HepG2 (cell line): Measurements from ENCODE around the gene RGS19. TPM values are rescaled to one million over a fixed set of nuclear protein-coding genes. Genes with fewer than 3 reads are reported as not detected.

Source experiments
- CBX5 ChIP-seq: sonication (generic); formaldehyde crosslinking; IDR thresholded peaks from 2 replicates; pipeline ENCODE4 v1.4.0; 2020; ENCODE audit warnings: missing genetic modification reagents, borderline replicate concordance
- GATA4 ChIP-seq: sonication (generic); IDR thresholded peaks from 2 replicates; pipeline ENCODE4 v1.6.1; 2016; ENCODE audit warnings: antibody characterized with exemption, low read depth, borderline replicate concordance
- GLI4 ChIP-seq: sonication (generic); formaldehyde crosslinking; IDR thresholded peaks from 2 replicates; pipeline ENCODE4 v1.5.1; 2020; ENCODE audit warnings: missing genetic modification reagents, mild to moderate bottlenecking, moderate library complexity, borderline replicate concordance
- HIVEP1 ChIP-seq: sonication (generic); formaldehyde crosslinking; IDR thresholded peaks from 2 replicates; pipeline ENCODE4 v1.4.0; 2020; ENCODE audit warnings: mild to moderate bottlenecking, missing genetic modification reagents
- KAT8 ChIP-seq: IDR thresholded peaks from 2 replicates; pipeline ENCODE4 v1.6.1; 2016; ENCODE audit warnings: missing genetic modification reagents, missing compliant biosample characterization
- MAZ ChIP-seq, 2 experiments: sonication (generic) in 1 of 2; formaldehyde crosslinking in 1 of 2; IDR thresholded peaks; 2 replicates each; pipeline versions ENCODE4 v1.5.0 to v1.6.1; 2012 to 2020; ENCODE audit warnings: low read depth in 2 of 2, mild to moderate bottlenecking in 2 of 2, borderline replicate concordance in 1 of 2, improper control_type of control experiment in 1 of 2, low read length in 1 of 2, missing genetic modification reagents in 1 of 2, moderate library complexity in 1 of 2
- SP1 ChIP-seq, 2 experiments: fragments of 450-650 bp in 1 of 2; sonication (generic) in 1 of 2; formaldehyde crosslinking in 1 of 2; IDR thresholded peaks; 2 replicates each; pipeline versions ENCODE4 v1.4.0 to v1.6.1; 2016 to 2020; ENCODE audit warnings: missing genetic modification reagents in 1 of 2
- XRCC5 ChIP-seq: fragments of 200-400 bp; formaldehyde crosslinking; optimal IDR thresholded peaks from 2 replicates; pipeline ENCODE3; 2017; ENCODE audit warnings: mild to moderate bottlenecking, low read length
- ZNF253 ChIP-seq: sonication (generic); formaldehyde crosslinking; IDR thresholded peaks from 2 replicates; pipeline ENCODE4 v1.8.0; 2022; ENCODE audit warnings: mild to moderate bottlenecking, missing genetic modification reagents, borderline replicate concordance
- ZNF33B ChIP-seq: sonication (generic); formaldehyde crosslinking; IDR thresholded peaks from 2 replicates; pipeline ENCODE4 v1.5.1; 2020; ENCODE audit warnings: mild to moderate bottlenecking, missing genetic modification reagents
- ZNF501 ChIP-seq: sonication (generic); formaldehyde crosslinking; IDR thresholded peaks from 2 replicates; pipeline ENCODE4 v1.5.1; 2020; ENCODE audit warnings: mild to moderate bottlenecking, moderate library complexity, missing genetic modification reagents
- ZNF580 ChIP-seq: IDR thresholded peaks from 2 replicates; pipeline ENCODE4 v1.6.1; 2016; ENCODE audit warnings: low read depth, borderline replicate concordance
- ZNF704 ChIP-seq: sonication (generic); formaldehyde crosslinking; IDR thresholded peaks from 2 replicates; pipeline ENCODE4 v1.8.1; 2023; ENCODE audit warnings: mild to moderate bottlenecking, inconsistent platforms, moderate library complexity, missing genetic modification reagents, borderline replicate concordance
- ZSCAN21 ChIP-seq: sonication (generic); formaldehyde crosslinking; IDR thresholded peaks from 2 replicates; pipeline ENCODE4 v1.8.0; 2022; ENCODE audit warnings: mild to moderate bottlenecking, missing genetic modification reagents, moderate library complexity, borderline replicate concordance
- polyA plus RNA-seq, 8 experiments: library from polyadenylated mRNA; depleted of rRNA in 3 of 8; stranded (reverse) in 7 of 8; unstranded in 1 of 8; fragments of >200 nt; fragmentation: Illumina TruSeq in 4 of 8; extraction: Trizol in 4 of 8; gene quantifications; 2 replicates each; pipeline versions ENCODE4 v1.2.1 to v1.2.3, GENCODE V29; 2011 to 2016; ENCODE audit warnings: low read depth in 4 of 8, missing spikeins in 1 of 8, mixed read lengths in 1 of 8; ENCODE audit not compliant: insufficient read depth in 1 of 8
- total RNA-seq, 5 experiments: library from RNA; depleted of rRNA; stranded (reverse); fragments of >200 nt; fragmentation: Illumina TruSeq; extraction: Trizol; gene quantifications; 2 replicates each; pipeline ENCODE4 v1.2.3, GENCODE V29; 2016; ENCODE audit warnings: low read depth in 1 of 5
- TF ChIP-seq, protein P1 (sequence below): sonication (generic); formaldehyde crosslinking; IDR thresholded peaks from 2 replicates; pipeline ENCODE4 v1.4.0; 2020; ENCODE audit warnings: missing genetic modification reagents
- TF ChIP-seq, protein P2 (sequence below): sonication (generic); formaldehyde crosslinking; IDR thresholded peaks from 2 replicates; pipeline ENCODE4 v1.5.1; 2020; ENCODE audit warnings: missing genetic modification reagents, mild to moderate bottlenecking, borderline replicate concordance
- TF ChIP-seq, protein P3 (sequence below): sonication (generic); formaldehyde crosslinking; IDR thresholded peaks from 2 replicates; pipeline ENCODE4 v1.5.1; 2020; ENCODE audit warnings: mild to moderate bottlenecking, moderate library complexity, missing genetic modification reagents

The RGS19 gene
- total and polyA plus RNA-seq, 2 of the 13 experiments (the other 11 are each of a cell fraction or from before 2014, with no cell fraction given) = 10.7 to 11.9 TPM

DNA sequence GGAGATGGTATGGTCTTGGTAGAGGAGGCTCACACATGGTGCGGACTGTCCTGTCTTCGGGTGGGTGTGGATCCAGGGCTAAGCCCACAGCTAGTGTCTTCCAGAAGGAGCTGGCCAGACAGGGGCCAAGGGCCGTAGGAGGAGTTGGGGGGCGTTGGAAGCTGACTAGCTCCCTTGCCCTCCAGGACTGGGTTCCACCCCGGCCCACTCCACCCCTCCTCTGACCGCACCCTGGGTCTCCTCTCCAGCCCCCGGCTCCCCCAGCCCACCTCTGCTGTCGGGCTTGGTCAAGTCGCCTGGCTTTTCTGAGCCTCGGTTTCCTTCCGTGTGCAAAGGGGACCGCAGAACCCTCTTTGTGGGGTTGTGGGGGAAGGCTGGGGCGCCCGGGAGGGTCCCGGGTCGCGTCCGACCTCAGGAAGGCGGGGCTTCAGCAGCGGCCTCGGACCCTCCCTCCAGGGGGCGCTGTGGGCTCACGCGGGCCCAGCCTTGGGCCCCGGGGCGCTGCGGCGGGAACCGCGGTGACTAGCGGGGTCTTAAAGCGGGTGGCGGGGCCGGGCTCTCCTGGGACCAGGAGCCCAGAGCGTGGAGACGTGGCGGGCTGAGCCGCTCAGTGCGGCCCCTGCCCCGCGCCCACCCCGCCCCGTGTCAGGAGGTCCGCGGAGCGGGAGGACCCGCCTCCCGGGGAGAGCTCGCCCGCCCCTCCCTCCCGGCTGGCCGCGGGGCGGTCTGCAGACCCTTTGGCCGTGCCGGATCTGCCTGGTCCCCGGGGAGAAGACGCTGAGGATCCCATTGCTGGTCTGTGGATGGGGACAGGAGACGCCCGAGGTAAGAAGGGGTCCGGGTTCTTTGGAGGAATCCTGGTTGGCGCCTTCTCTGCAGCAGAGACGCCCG lies 22.7 kb upstream of the RGS19 start (continued):
- TF ChIP-seq, protein P1, sequence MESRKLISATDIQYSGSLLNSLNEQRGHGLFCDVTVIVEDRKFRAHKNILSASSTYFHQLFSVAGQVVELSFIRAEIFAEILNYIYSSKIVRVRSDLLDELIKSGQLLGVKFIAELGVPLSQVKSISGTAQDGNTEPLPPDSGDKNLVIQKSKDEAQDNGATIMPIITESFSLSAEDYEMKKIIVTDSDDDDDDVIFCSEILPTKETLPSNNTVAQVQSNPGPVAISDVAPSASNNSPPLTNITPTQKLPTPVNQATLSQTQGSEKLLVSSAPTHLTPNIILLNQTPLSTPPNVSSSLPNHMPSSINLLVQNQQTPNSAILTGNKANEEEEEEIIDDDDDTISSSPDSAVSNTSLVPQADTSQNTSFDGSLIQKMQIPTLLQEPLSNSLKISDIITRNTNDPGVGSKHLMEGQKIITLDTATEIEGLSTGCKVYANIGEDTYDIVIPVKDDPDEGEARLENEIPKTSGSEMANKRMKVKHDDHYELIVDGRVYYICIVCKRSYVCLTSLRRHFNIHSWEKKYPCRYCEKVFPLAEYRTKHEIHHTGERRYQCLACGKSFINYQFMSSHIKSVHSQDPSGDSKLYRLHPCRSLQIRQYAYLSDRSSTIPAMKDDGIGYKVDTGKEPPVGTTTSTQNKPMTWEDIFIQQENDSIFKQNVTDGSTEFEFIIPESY (CRISPR knock-in tag) = 0 out of 2 replicates have a peak, but pooled peaks have one; percentile 31
- TF ChIP-seq XRCC5 (peak; percentile 96), ZNF253 (CRISPR knock-in tag) (0 out of 2 replicates have a peak, but pooled peaks have one; percentile 22), SP1 (IDR thresholded peaks at IDR 0.05) (no peak), SP1 (CRISPR knock-in tag; IDR thresholded peaks at IDR 0.05) (peak; percentile 50; the same call in 1 of the 2 replicates), GATA4 (peak; percentile 29; the same call in 1 of the 2 replicates), ZSCAN21 (CRISPR knock-in tag) (peak; percentile 54; the same call in 1 of the 2 replicates), ZNF501 (CRISPR knock-in tag) (no peak), ZNF33B (CRISPR knock-in tag) (peak; percentile 66; the same call in 1 of the 2 replicates), GLI4 (CRISPR knock-in tag) (0 out of 2 replicates have a peak, but pooled peaks have one; percentile 62), HIVEP1 (CRISPR knock-in tag) (0 out of 2 replicates have a peak, but pooled peaks have one; percentile 14), ZNF580 (CRISPR knock-in tag) (peak; percentile 62; the same call in 1 of the 2 replicates), CBX5 (CRISPR knock-in tag) (no peak), KAT8 (CRISPR knock-in tag) (peak; percentile 27; the same call in 1 of the 2 replicates), MAZ (IDR thresholded peaks at IDR 0.05; ENCODE audit: borderline replicate concordance, low read depth, low read length) (no peak), MAZ (CRISPR knock-in tag; IDR thresholded peaks at IDR 0.05; ENCODE audit: low read depth) (peak; percentile 64), ZNF704 (CRISPR knock-in tag) (0 out of 2 replicates have a peak, but pooled peaks have one; percentile 59)
- TF ChIP-seq, protein P2, sequence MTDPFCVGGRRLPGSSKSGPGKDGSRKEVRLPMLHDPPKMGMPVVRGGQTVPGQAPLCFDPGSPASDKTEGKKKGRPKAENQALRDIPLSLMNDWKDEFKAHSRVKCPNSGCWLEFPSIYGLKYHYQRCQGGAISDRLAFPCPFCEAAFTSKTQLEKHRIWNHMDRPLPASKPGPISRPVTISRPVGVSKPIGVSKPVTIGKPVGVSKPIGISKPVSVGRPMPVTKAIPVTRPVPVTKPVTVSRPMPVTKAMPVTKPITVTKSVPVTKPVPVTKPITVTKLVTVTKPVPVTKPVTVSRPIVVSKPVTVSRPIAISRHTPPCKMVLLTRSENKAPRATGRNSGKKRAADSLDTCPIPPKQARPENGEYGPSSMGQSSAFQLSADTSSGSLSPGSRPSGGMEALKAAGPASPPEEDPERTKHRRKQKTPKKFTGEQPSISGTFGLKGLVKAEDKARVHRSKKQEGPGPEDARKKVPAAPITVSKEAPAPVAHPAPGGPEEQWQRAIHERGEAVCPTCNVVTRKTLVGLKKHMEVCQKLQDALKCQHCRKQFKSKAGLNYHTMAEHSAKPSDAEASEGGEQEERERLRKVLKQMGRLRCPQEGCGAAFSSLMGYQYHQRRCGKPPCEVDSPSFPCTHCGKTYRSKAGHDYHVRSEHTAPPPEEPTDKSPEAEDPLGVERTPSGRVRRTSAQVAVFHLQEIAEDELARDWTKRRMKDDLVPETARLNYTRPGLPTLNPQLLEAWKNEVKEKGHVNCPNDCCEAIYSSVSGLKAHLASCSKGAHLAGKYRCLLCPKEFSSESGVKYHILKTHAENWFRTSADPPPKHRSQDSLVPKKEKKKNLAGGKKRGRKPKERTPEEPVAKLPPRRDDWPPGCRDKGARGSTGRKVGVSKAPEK = 0 out of 2 replicates have a peak, but pooled peaks have one; percentile 46
- TF ChIP-seq, protein P3, sequence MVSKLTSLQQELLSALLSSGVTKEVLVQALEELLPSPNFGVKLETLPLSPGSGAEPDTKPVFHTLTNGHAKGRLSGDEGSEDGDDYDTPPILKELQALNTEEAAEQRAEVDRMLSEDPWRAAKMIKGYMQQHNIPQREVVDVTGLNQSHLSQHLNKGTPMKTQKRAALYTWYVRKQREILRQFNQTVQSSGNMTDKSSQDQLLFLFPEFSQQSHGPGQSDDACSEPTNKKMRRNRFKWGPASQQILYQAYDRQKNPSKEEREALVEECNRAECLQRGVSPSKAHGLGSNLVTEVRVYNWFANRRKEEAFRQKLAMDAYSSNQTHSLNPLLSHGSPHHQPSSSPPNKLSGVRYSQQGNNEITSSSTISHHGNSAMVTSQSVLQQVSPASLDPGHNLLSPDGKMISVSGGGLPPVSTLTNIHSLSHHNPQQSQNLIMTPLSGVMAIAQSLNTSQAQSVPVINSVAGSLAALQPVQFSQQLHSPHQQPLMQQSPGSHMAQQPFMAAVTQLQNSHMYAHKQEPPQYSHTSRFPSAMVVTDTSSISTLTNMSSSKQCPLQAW = peak; percentile 44; the same call in 1 of the 2 replicates
